Prostate gland (tissue), 2 donors: ENCODE data around the gene TLX2. TPM values are rescaled to one million over a fixed set of nuclear protein-coding genes. Genes with fewer than 3 reads are reported as not detected.

Experiments
- DNase-seq: peaks from one replicate; pipeline ENCODE4 v3.0.0-alpha.2; 2019; ENCODE audit warnings: low spot score
- H3K27ac ChIP-seq, 2 donors: fragments of 200-600 bp; sonication (generic); 2 replicates each; pipeline ENCODE4 v1.5.1; 2017 to 2019
- H3K27me3 ChIP-seq: fragments of 200-600 bp; sonication (generic); replicated peaks from 2 replicates; pipeline ENCODE4 v1.5.1; 2019; ENCODE audit not compliant: insufficient read depth
- H3K36me3 ChIP-seq, 2 donors: fragments of 200-600 bp; sonication (generic); 1 replicate in 1 of 2; 2 replicates in 1 of 2; pipeline versions ENCODE4 v1.5.1 to v1.8.1; 2017 to 2019
- H3K4me1 ChIP-seq: fragments of 200-600 bp; sonication (generic); replicated peaks from 2 replicates; pipeline ENCODE4 v1.5.1; 2019
- H3K4me3 ChIP-seq, 2 donors: fragments of 200-600 bp; sonication (generic); 2 replicates each; pipeline ENCODE4 v1.5.1; 2017 to 2019
- H3K9me3 ChIP-seq: fragments of 200-600 bp; sonication (generic); 2 replicates; pipeline ENCODE4 v1.5.1; 2017
- CTCF ChIP-seq, 4 experiments: fragments of 200-600 bp in 2 of 4; fragments of 450-650 bp in 2 of 4; sonication (generic) in 2 of 4; IDR thresholded peaks; 1 replicate in 3 of 4; 2 replicates in 1 of 4; pipeline ENCODE4 v1.5.1; 2016 to 2019; ENCODE audit warnings: antibody characterized with exemption in 4 of 4, mild to moderate bottlenecking in 2 of 4, moderate library complexity in 2 of 4
- POLR2A ChIP-seq: fragments of 450-650 bp; IDR thresholded peaks from one replicate; pipeline ENCODE4 v1.6.1; 2016; ENCODE audit warnings: antibody characterized with exemption, mild to moderate bottlenecking
- POLR2AphosphoS5 ChIP-seq: sonication (generic); formaldehyde crosslinking; IDR thresholded peaks from one replicate; pipeline ENCODE4 v1.6.1; 2017; ENCODE audit warnings: antibody characterized with exemption
- WGBS: methylation state at CpG from one replicate; pipeline ENCODE4 v1.1.5; 2018; 5-methylcytosine and 5-hydroxymethylcytosine counted together
- intact Hi-C: fragments of 100-400 bp; cut with DNase I; formaldehyde crosslinking; loops from one replicate; pipeline ENCODE4 v1.14.2; 2022
- total RNA-seq, 2 donors: library from RNA; depleted of rRNA; stranded (reverse); fragments of >200 nt; gene quantifications; one replicate each; pipeline ENCODE4 v1.1.0, GENCODE V29; 2016

TLX2 gene
- total RNA-seq, 2 donors from 2014 or later = 0.97 TPM; not detected in 1

- Histone ChIP-seq H3K4me3 (peak overlapping the region in 1 of 2 donors; percentile 15), H3K9me3 (no peaks in the 10 kb centered on the region), H3K4me1 (peaks cover 11% of the 10 kb centered on the region), H3K36me3 (no peaks in the 10 kb centered on the region), H3K27me3 (peaks cover 47% of the 10 kb centered on the region), H3K27ac (no peak overlapping the region)
- 5% methylated on average over 49 of the region's 60 CpGs for WGBS
- DNase-seq = no peak
- intact Hi-C loops = no loop called here
- no peak for TF ChIP-seq POLR2AphosphoS5
- no peak for TF ChIP-seq CTCF (IDR thresholded peaks at IDR 0.05)
- TF ChIP-seq POLR2A = no peak
Observed at GRCh38 chr2:74515271-74515980, 1.2 kb downstream of the TLX2 start.

DNA sequence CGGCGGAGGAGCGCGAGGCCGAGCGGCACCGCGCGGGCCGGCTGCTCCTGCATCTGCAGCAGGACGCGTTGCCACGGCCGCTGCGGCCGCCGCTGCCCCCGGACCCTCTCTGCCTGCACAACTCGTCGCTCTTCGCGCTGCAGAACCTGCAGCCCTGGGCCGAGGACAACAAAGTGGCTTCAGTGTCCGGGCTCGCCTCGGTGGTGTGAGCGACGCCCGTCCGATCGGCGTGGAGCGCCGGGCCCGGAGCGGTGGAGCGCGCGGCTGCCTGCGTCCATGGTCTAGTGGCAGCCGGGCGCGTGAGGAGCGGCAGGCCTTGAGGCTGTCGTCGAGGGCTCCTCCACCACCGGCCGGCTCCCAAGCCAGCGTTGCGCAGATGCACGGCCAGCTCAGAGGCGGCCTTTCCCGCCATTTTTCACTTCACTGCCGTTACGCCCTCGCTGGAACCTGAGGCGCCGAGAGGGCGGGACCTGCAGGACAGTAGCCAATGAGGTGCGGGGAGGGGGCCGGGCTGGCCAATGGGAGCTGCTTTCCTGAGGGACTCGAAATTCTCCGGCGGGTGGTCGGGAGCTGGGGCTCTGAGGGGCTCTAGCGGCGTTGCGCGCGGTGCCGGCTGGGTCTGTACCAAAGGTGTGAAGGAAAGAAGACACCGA lies 1.9 kb downstream of the TLX2 start:
- DNase-seq = no peak
- peak; percentile 9 for TF ChIP-seq POLR2AphosphoS5
- TF ChIP-seq POLR2A = no peak
- Histone ChIP-seq H3K27ac (no peak overlapping the region), H3K4me3 (peak overlapping the region in 1 of 2 donors; percentile 15), H3K27me3 (peaks cover 47% of the 10 kb centered on the region), H3K9me3 (no peaks in the 10 kb centered on the region), H3K36me3 (no peaks in the 10 kb centered on the region), H3K4me1 (peaks cover 11% of the 10 kb centered on the region)
- intact Hi-C loops = no loop called here
- WGBS = 3% methylated on average over 64 of the region's 72 CpGs

- no peaks in the 10 kb centered on the region for H3K9me3 ChIP-seq
- no peaks in the 10 kb centered on the region for H3K36me3 ChIP-seq
- peaks cover 11% of the 10 kb centered on the region for H3K4me1 ChIP-seq
- intact Hi-C loops = no loop called here
- WGBS = 67% methylated on average over 13 of the region's 13 CpGs
- TF ChIP-seq POLR2AphosphoS5 (no peak), POLR2A (no peak), CTCF (IDR thresholded peaks at IDR 0.05) (no peak)
- no peak overlapping the region for H3K27ac ChIP-seq
- H3K27me3 ChIP-seq = peaks cover 44% of the 10 kb centered on the region
- H3K4me3 ChIP-seq = no peak overlapping the region
- no peak for DNase-seq
Observed at GRCh38 chr2:74516650-74517049, 2.4 kb downstream of the TLX2 start.

- H3K36me3 ChIP-seq = peaks cover 0 to 4% of the 10 kb centered on the region in 2 donors
- H3K27me3 ChIP-seq = peaks cover 7% of the 10 kb centered on the region
- TF ChIP-seq POLR2A (no peak), CTCF (IDR thresholded peaks at IDR 0.05) (no peak), POLR2AphosphoS5 (no peak)
- 73% methylated on average over 3 of the region's 3 CpGs for WGBS
- H3K27ac ChIP-seq = no peak overlapping the region
- DNase-seq = no peak
- intact Hi-C loops = loop anchor here (10.0 kb wide), 1 partner anchor 62 kb away; no protein-coding TSS in a partner anchor
- H3K4me3 ChIP-seq = no peak overlapping the region
- H3K4me1 ChIP-seq = no peaks in the 10 kb centered on the region
- no peaks in the 10 kb centered on the region for H3K9me3 ChIP-seq
Observed at GRCh38 chr2:74522516-74522915, 8.3 kb downstream of the TLX2 start.

GRCh38 chr2:74524005-74524404 lies 9.8 kb downstream of the TLX2 start:
- H3K4me3 ChIP-seq = no peak overlapping the region
- 85% methylated on average over 9 of the region's 9 CpGs for WGBS
- peaks cover 4% of the 10 kb centered on the region for H3K27me3 ChIP-seq
- no peak for DNase-seq
- no peak for TF ChIP-seq CTCF (IDR thresholded peaks at IDR 0.05)
- no peak for TF ChIP-seq POLR2A
- no peak for TF ChIP-seq POLR2AphosphoS5
- intact Hi-C loops = loop anchor here (10.0 kb wide), 1 partner anchor 61 kb away; no protein-coding TSS in a partner anchor
- H3K27ac ChIP-seq = no peak overlapping the region
- H3K36me3 ChIP-seq = peaks cover 0 to 4% of the 10 kb centered on the region in 2 donors
- peaks cover 7% of the 10 kb centered on the region for H3K4me1 ChIP-seq
- H3K9me3 ChIP-seq = no peaks in the 10 kb centered on the region
